ENCODE data around the gene BCS1L. TPM values are rescaled to one million over a fixed set of nuclear protein-coding genes. Genes with fewer than 3 reads are reported as not detected.
"Not testable (repeated sequence)": the region's sequence is repeated elsewhere in the genome, so short reads cannot be mapped to it uniquely, and the experiment has no call there.

BCS1L gene
- total RNA-seq, 6 experiments from 2014 or later, result 19.7 to 34.1 (median 28.0) TPM

GRCh38 chr2:218687400-218688060 lies 28.0 kb downstream of the BCS1L start:
- peaks cover 0 to 20% (median 0%) of the 10 kb centered on the region in 4 donors for H3K36me3 ChIP-seq
- 19% methylated on average over 5 of the region's 5 CpGs for WGBS (ENCODE audit: insufficient coverage, low coverage, low lambda C conversion rate, missing lambda C conversion rate)
- H3K4me1 ChIP-seq; H3K4me3 ChIP-seq; H3K27ac ChIP-seq; intact Hi-C loops (cut with DNase I); H3K27me3 ChIP-seq; H3K9me3 ChIP-seq: not testable (repeated sequence)
- ATAC-seq, result peak; percentile 97 to 99 (median 98)
- DNase-seq, result peak in 1 of 3 donors; percentile 63
- TF ChIP-seq CTCF (IDR thresholded peaks at IDR 0.05), result peak; percentile 80 to 90 (median 82)

GRCh38 chr2:218691234-218691633 lies 31.8 kb downstream of the BCS1L start:
- intact Hi-C loops (cut with DNase I), result no loop called here
- Histone ChIP-seq H3K27me3 (no peaks in the 10 kb centered on the region), H3K9me3 (no peaks in the 10 kb centered on the region), H3K27ac (no peak overlapping the region), H3K4me3 (no peak overlapping the region), H3K36me3 (peaks cover 0 to 25% (median 0%) of the 10 kb centered on the region in 4 donors), H3K4me1 (no peaks in the 10 kb centered on the region)
- DNase-seq (no peak), ATAC-seq (no peak)
- no peak for TF ChIP-seq POLR2A (IDR thresholded peaks at IDR 0.05)
- TF ChIP-seq CTCF (IDR thresholded peaks at IDR 0.05), result no peak

- no peak overlapping the region for H3K27ac ChIP-seq
- H3K4me3 ChIP-seq, result no peak overlapping the region
- intact Hi-C loops (cut with DNase I), result no loop called here
- H3K36me3 ChIP-seq, result peaks cover 0 to 25% (median 0%) of the 10 kb centered on the region in 4 donors
- H3K9me3 ChIP-seq, result no peaks in the 10 kb centered on the region
- ATAC-seq (no peak), DNase-seq (no peak)
- H3K27me3 ChIP-seq, result no peaks in the 10 kb centered on the region
- TF ChIP-seq POLR2A (IDR thresholded peaks at IDR 0.05), result no peak
- no peak for TF ChIP-seq CTCF (IDR thresholded peaks at IDR 0.05)
- whole genome bisulfite sequencing (ENCODE audit: insufficient coverage, low coverage, low lambda C conversion rate, missing lambda C conversion rate), result 90% methylated on average over 2 of the region's 3 CpGs
- no peaks in the 10 kb centered on the region for H3K4me1 ChIP-seq
These were observed 35.1 kb downstream of the BCS1L start for GRCh38 chr2:218694405-218695145.

- TF ChIP-seq POLR2A (IDR thresholded peaks at IDR 0.05) (no peak), CTCF (IDR thresholded peaks at IDR 0.05) (no peak)
- 80% methylated on average over 5 of the region's 8 CpGs for WGBS (ENCODE audit: insufficient coverage, low coverage, low lambda C conversion rate, missing lambda C conversion rate)
- Histone ChIP-seq H3K4me1 (no peaks in the 10 kb centered on the region), H3K9me3 (no peaks in the 10 kb centered on the region), H3K27me3 (no peaks in the 10 kb centered on the region), H3K36me3 (peaks cover 0 to 6% (median 0%) of the 10 kb centered on the region in 4 donors), H3K4me3 (no peak overlapping the region), H3K27ac (no peak overlapping the region)
- ATAC-seq (peak in 1 of 4 donors; percentile 13), DNase-seq (no peak)
- intact Hi-C loops (cut with DNase I), result no loop called here
These were observed 39.4 kb downstream of the BCS1L start for GRCh38 chr2:218698885-218699284.

All from right lobe of liver (tissue), 6 donors.